ENCODE data around the gene RNPS1. TPM values are rescaled to one million over a fixed set of nuclear protein-coding genes. Genes with fewer than 3 reads are reported as not detected.

The RNPS1 gene
- polyA plus RNA-seq, 1 experiment = 95.3 TPM

- Histone ChIP-seq H3K27me3 (ENCODE audit: control insufficient read depth, insufficient read depth, low read length) (no peaks in the 10 kb centered on the region), H3K9me3 (ENCODE audit: control insufficient read depth, insufficient read depth, low read length) (peaks cover 3% of the 10 kb centered on the region; the same call in 1 of the 2 replicates), H3K27ac (ENCODE audit: low read depth, low read length) (no peak overlapping the region), H3K4me3 (ENCODE audit: low read depth, low read length) (no peak overlapping the region)
- ChIA-PET CTCF (interaction anchor here (0.6 kb wide), 1 partner anchor 244 kb away, joined by 6 read pairs; the partner anchor contains the start of gene RPS2), POLR2A (interaction anchor here (2.8 kb wide), 1 partner anchor 53 kb away, joined by 17 read pairs; the partner anchor contains the start of gene TRAF7)
- TF ChIP-seq CTCF (IDR thresholded peaks at IDR 0.05; ENCODE audit: low read depth, low read length) = no peak
- DNase-seq (ENCODE audit: low read depth, low spot score) = no peak
Measured at GRCh38 chr16:2208308-2208707, 59.6 kb downstream of the RNPS1 start.

GRCh38 chr16:2207872-2208271, 60.1 kb downstream of the RNPS1 start:
- no peak for TF ChIP-seq CTCF (IDR thresholded peaks at IDR 0.05; ENCODE audit: low read depth, low read length)
- H3K9me3 ChIP-seq (ENCODE audit: control insufficient read depth, insufficient read depth, low read length) = peaks cover 3% of the 10 kb centered on the region; the same call in 1 of the 2 replicates
- H3K27me3 ChIP-seq (ENCODE audit: control insufficient read depth, insufficient read depth, low read length) = no peaks in the 10 kb centered on the region
- no peak overlapping the region for H3K4me3 ChIP-seq (ENCODE audit: low read depth, low read length)
- H3K27ac ChIP-seq (ENCODE audit: low read depth, low read length) = no peak overlapping the region
- no peak for DNase-seq (ENCODE audit: low read depth, low spot score)
- ChIA-PET CTCF (no interaction called here), POLR2A (interaction anchor here (1.3 to 2.8 kb wide), 2 partner anchors 53 kb away, joined by 6 to 17 read pairs; partner anchors contain the start of gene TRAF7)

- ChIA-PET POLR2A (interaction anchor here (0.6 to 1.8 kb wide), 3 partner anchors 8 to 52 kb away, joined by 3 to 6 read pairs (median 6); partner anchors contain the start of genes PGP and TRAF7), CTCF (interaction anchor here (0.6 to 1.0 kb wide), 2 partner anchors 44 to 195 kb away, joined by 3 read pairs; partner anchors contain the start of gene ECI1)
- peaks cover 3% of the 10 kb centered on the region; the same call in 1 of the 2 replicates for H3K9me3 ChIP-seq (ENCODE audit: control insufficient read depth, insufficient read depth, low read length)
- no peaks in the 10 kb centered on the region for H3K27me3 ChIP-seq (ENCODE audit: control insufficient read depth, insufficient read depth, low read length)
- DNase-seq (ENCODE audit: low read depth, low spot score) = no peak
- H3K4me3 ChIP-seq (ENCODE audit: low read depth, low read length) = no peak overlapping the region
- no peak overlapping the region for H3K27ac ChIP-seq (ENCODE audit: low read depth, low read length)
- no peak for TF ChIP-seq CTCF (IDR thresholded peaks at IDR 0.05; ENCODE audit: low read depth, low read length)
Measured at GRCh38 chr16:2206780-2207433, 61.0 kb downstream of the RNPS1 start.

GRCh38 chr16:2206420-2206779, 61.5 kb downstream of the RNPS1 start:
- no peak for DNase-seq (ENCODE audit: low read depth, low spot score)
- no peak overlapping the region for H3K27ac ChIP-seq (ENCODE audit: low read depth, low read length)
- POLR2A ChIA-PET = interaction anchor here (1.3 to 1.8 kb wide), 3 partner anchors 8 to 52 kb away, joined by 6 to 13 read pairs (median 6); partner anchors contain the start of genes PGP and TRAF7
- H3K4me3 ChIP-seq (ENCODE audit: low read depth, low read length) = peak overlapping the region; percentile 95
- CTCF ChIA-PET = interaction anchor here (0.6 to 1.0 kb wide), 3 partner anchors 45 to 195 kb away, joined by 3 to 20 read pairs (median 3); partner anchors contain the start of gene ECI1
- H3K27me3 ChIP-seq (ENCODE audit: control insufficient read depth, insufficient read depth, low read length) = no peaks in the 10 kb centered on the region
- peaks cover 3% of the 10 kb centered on the region; the same call in 1 of the 2 replicates for H3K9me3 ChIP-seq (ENCODE audit: control insufficient read depth, insufficient read depth, low read length)
- no peak for TF ChIP-seq CTCF (IDR thresholded peaks at IDR 0.05; ENCODE audit: low read depth, low read length)

GRCh38 chr16:2205967-2206313, 62.0 kb downstream of the RNPS1 start:
- peak overlapping the region; percentile 95 for H3K4me3 ChIP-seq (ENCODE audit: low read depth, low read length)
- TF ChIP-seq CTCF (IDR thresholded peaks at IDR 0.05; ENCODE audit: low read depth, low read length) = no peak
- H3K27me3 ChIP-seq (ENCODE audit: control insufficient read depth, insufficient read depth, low read length) = no peaks in the 10 kb centered on the region
- CTCF ChIA-PET = interaction anchor here (0.7 to 1.0 kb wide), 2 partner anchors 45 to 139 kb away, joined by 3 to 20 read pairs; partner anchors contain the start of gene ECI1
- POLR2A ChIA-PET = interaction anchor here (0.6 to 1.8 kb wide), 5 partner anchors 9 to 263 kb away, joined by 3 to 13 read pairs (median 5); partner anchors contain the start of genes ECI1, MSRB1, PGP and TRAF7
- no peak overlapping the region for H3K27ac ChIP-seq (ENCODE audit: low read depth, low read length)
- H3K9me3 ChIP-seq (ENCODE audit: control insufficient read depth, insufficient read depth, low read length) = peaks cover 3% of the 10 kb centered on the region; the same call in 1 of the 2 replicates
- DNase-seq (ENCODE audit: low read depth, low spot score) = no peak
